LNCAP (cell line): ENCODE results near the gene TLE1.

Experiments
- CTCF ChIP-seq: fragments of 450-650 bp; IDR thresholded peaks from 2 replicates; pipeline ENCODE4 v1.5.1; 2017; ENCODE audit warnings: mild to moderate bottlenecking

The TLE1 gene

GRCh38 chr9:81689343-81690175, at the start of gene TLE1:
TSS of gene TLE1 (minus strand) at chr9:81689547. CDS start at chr9:81688240, 1,307 bp downstream.
- no peak for TF ChIP-seq CTCF

GRCh38 chr9:81737871-81738507, 48.6 kb upstream of the TLE1 start:
- TF ChIP-seq CTCF = no peak

GRCh38 chr9:81729135-81729534, 39.8 kb upstream of the TLE1 start:
- TF ChIP-seq CTCF = no peak

- TF ChIP-seq CTCF = no peak
Measured at GRCh38 chr9:81724242-81724889, 35.0 kb upstream of the TLE1 start.

- TF ChIP-seq CTCF = no peak
Measured at GRCh38 chr9:81722277-81722676, 32.9 kb upstream of the TLE1 start.

- no peak for TF ChIP-seq CTCF
Measured at GRCh38 chr9:81720450-81721086, 31.2 kb upstream of the TLE1 start.

- TF ChIP-seq CTCF = no peak
Measured at GRCh38 chr9:81719972-81720371, 30.6 kb upstream of the TLE1 start.
